ENCODE results near the gene CDC42SE2. TPM values are rescaled to one million over a fixed set of nuclear protein-coding genes. Genes with fewer than 3 reads are reported as not detected.

CDC42SE2 gene
- total RNA-seq, 1 experiment from 2014 or later: 46.1 TPM

DNA sequence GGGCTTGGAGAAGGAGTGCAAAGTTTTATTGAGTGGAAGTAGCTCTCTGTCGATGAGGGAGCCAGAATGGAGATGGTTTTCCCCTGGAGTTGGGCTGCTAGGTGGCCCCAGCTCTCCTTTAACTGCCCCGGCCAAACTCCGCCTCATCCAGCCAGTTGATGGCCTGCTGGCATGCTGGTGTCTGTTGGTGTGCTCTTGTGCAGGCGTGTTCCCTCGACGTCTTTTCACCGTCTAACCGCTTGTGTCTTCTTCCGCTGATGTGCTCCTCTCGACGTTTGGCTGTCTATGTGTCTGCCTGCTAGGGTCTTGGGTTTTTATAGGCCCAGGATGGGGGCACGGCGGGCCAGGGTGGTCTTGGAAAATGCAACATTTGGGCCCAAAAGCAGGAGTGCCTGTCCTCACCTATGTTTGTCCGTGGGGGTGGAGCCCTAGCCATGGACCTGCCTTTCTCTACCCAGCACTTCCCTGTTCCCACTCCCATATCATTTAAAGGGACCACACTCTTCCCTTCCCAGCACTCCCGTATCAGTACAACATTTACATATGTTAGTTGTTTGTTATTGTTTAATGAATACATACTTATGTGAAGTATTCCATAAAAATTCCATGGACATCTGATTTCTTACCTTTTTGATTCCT lies 97.9 kb downstream of the CDC42SE2 start:
- intact Hi-C loops (cut with micrococcal nuclease; ENCODE audit: unreplicated experiment): no loop called here
- no peaks in the 10 kb centered on the region for H3K4me1 ChIP-seq (ENCODE audit: control insufficient read depth, insufficient read depth, low read length)
- POLR2A ChIA-PET: no interaction called here
- ATAC-seq: no peak
- no peak overlapping the region for H3K4me3 ChIP-seq (ENCODE audit: low read depth in 2 of 2, low read length in 2 of 2)
- no peaks in the 10 kb centered on the region for H3K27me3 ChIP-seq (ENCODE audit: control insufficient read depth, insufficient read depth, low read length)
- no peak overlapping the region for H3K27ac ChIP-seq (ENCODE audit: low read length)
- no TSS peak for BruUV-seq (replicated peaks)
- H3K9me3 ChIP-seq (ENCODE audit: control insufficient read depth, insufficient read depth, low read depth, low read length): no peaks in the 10 kb centered on the region
- CTCF ChIA-PET: no interaction called here
- TF ChIP-seq TCF7L2 (IDR thresholded peaks at IDR 0.05; ENCODE audit: low read depth, low read length): no peak
- no peak for TF ChIP-seq POLR2AphosphoS5 (IDR thresholded peaks at IDR 0.05; ENCODE audit: low read depth, low read length)
- TF ChIP-seq SIN3A (IDR thresholded peaks at IDR 0.05; ENCODE audit: borderline replicate concordance, insufficient read depth, low read depth, low read length): no peak
- no peak for TF ChIP-seq CTCF (IDR thresholded peaks at IDR 0.05)
- TF ChIP-seq, protein P1, sequence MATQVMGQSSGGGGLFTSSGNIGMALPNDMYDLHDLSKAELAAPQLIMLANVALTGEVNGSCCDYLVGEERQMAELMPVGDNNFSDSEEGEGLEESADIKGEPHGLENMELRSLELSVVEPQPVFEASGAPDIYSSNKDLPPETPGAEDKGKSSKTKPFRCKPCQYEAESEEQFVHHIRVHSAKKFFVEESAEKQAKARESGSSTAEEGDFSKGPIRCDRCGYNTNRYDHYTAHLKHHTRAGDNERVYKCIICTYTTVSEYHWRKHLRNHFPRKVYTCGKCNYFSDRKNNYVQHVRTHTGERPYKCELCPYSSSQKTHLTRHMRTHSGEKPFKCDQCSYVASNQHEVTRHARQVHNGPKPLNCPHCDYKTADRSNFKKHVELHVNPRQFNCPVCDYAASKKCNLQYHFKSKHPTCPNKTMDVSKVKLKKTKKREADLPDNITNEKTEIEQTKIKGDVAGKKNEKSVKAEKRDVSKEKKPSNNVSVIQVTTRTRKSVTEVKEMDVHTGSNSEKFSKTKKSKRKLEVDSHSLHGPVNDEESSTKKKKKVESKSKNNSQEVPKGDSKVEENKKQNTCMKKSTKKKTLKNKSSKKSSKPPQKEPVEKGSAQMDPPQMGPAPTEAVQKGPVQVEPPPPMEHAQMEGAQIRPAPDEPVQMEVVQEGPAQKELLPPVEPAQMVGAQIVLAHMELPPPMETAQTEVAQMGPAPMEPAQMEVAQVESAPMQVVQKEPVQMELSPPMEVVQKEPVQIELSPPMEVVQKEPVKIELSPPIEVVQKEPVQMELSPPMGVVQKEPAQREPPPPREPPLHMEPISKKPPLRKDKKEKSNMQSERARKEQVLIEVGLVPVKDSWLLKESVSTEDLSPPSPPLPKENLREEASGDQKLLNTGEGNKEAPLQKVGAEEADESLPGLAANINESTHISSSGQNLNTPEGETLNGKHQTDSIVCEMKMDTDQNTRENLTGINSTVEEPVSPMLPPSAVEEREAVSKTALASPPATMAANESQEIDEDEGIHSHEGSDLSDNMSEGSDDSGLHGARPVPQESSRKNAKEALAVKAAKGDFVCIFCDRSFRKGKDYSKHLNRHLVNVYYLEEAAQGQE (IDR thresholded peaks at IDR 0.05; ENCODE audit: insufficient read depth in 1 of 2, low read depth in 2 of 2, low read length in 1 of 2): no peak
- peaks cover 3% of the 10 kb centered on the region; the same call in 1 of the 2 replicates for H3K36me3 ChIP-seq (ENCODE audit: control insufficient read depth, insufficient read depth, low read length)
- in situ Hi-C loops (cut with HindIII; ENCODE audit: low pct_unique_long_range_greater_than_20kb, low sequenced_read_pairs): no loop called here
- no peak for DNase-seq (ENCODE audit: low read depth, low spot score)

- no TSS peak for BruUV-seq (replicated peaks)
- in situ Hi-C loops (cut with HindIII; ENCODE audit: low pct_unique_long_range_greater_than_20kb, low sequenced_read_pairs): no loop called here
- Histone ChIP-seq H3K9me3 (ENCODE audit: control insufficient read depth, insufficient read depth, low read depth, low read length) (no peaks in the 10 kb centered on the region), H3K27me3 (ENCODE audit: control insufficient read depth, insufficient read depth, low read length) (no peaks in the 10 kb centered on the region), H3K4me3 (ENCODE audit: low read depth in 2 of 2, low read length in 2 of 2) (no peak overlapping the region), H3K36me3 (ENCODE audit: control insufficient read depth, insufficient read depth, low read length) (peaks cover 3% of the 10 kb centered on the region; the same call in 1 of the 2 replicates), H3K4me1 (ENCODE audit: control insufficient read depth, insufficient read depth, low read length) (no peaks in the 10 kb centered on the region), H3K27ac (ENCODE audit: low read length) (no peak overlapping the region)
- intact Hi-C loops (cut with micrococcal nuclease; ENCODE audit: unreplicated experiment): no loop called here
- ChIA-PET POLR2A (no interaction called here), CTCF (no interaction called here)
- DNase-seq (ENCODE audit: low read depth, low spot score): no peak
- TF ChIP-seq POLR2AphosphoS5 (IDR thresholded peaks at IDR 0.05; ENCODE audit: low read depth, low read length): no peak
- no peak for TF ChIP-seq SIN3A (IDR thresholded peaks at IDR 0.05; ENCODE audit: borderline replicate concordance, insufficient read depth, low read depth, low read length)
- TF ChIP-seq CTCF (IDR thresholded peaks at IDR 0.05): no peak
- TF ChIP-seq TCF7L2 (IDR thresholded peaks at IDR 0.05; ENCODE audit: low read depth, low read length): no peak
- TF ChIP-seq, protein P1 (IDR thresholded peaks at IDR 0.05; ENCODE audit: insufficient read depth in 1 of 2, low read depth in 2 of 2, low read length in 1 of 2): no peak
- no peak for ATAC-seq
Measured at GRCh38 chr5:131363811-131364506, 100.1 kb downstream of the CDC42SE2 start.
